ENCODE results near the gene SNTA1. TPM values are rescaled to one million over a fixed set of nuclear protein-coding genes. Genes with fewer than 3 reads are reported as not detected.

SNTA1 gene
- total and polyA plus RNA-seq, 2 of the 8 experiments (the other 6 are each of a cell fraction or from before 2014, with no cell fraction given): 4.5 to 8.0 TPM

GRCh38 chr20:33472868-33473435 is 29.4 kb upstream of the SNTA1 start:
- no peak overlapping the region for H3K4me2 ChIP-seq (ENCODE audit: insufficient read depth in 1 of 2, low read depth in 2 of 2, low read length in 2 of 2)
- 90% methylated on average over 7 of the region's 7 CpGs; no CpG with 5 or more reads in 1 of the 2 experiments for WGBS, 2 experiments (ENCODE audit: extremely low coverage in 1 of 2, insufficient coverage in 1 of 2, insufficient read length in 1 of 2, insufficient replicate concordance in 2 of 2, low coverage in 1 of 2, low lambda C conversion rate in 2 of 2, missing lambda C conversion rate in 1 of 2)
- no peak overlapping the region for H3K18ac ChIP-seq (ENCODE audit: extremely low read depth, low read length)
- H2AFZ ChIP-seq (ENCODE audit: low read length): no peak overlapping the region
- no peak overlapping the region for H3K14ac ChIP-seq (ENCODE audit: insufficient read length)
- H3K79me1 ChIP-seq (ENCODE audit: low read depth, low read length): no peaks in the 10 kb centered on the region
- no peaks in the 10 kb centered on the region for H3K23me2 ChIP-seq (ENCODE audit: low read depth, low read length)
- no peak overlapping the region for H3K4me3 ChIP-seq (ENCODE audit: extremely low read depth in 1 of 4, insufficient read depth in 2 of 4, low read depth in 3 of 4, low read length in 4 of 4)
- H2BK20ac ChIP-seq (ENCODE audit: low read length): peak overlapping the region; percentile 32; the same call in 1 of the 2 replicates
- H2BK5ac ChIP-seq (ENCODE audit: low read depth, low read length): no peak overlapping the region
- peaks cover 3 to 18% (median 10%) of the 10 kb centered on the region in 4 experiments for H3K4me1 ChIP-seq (replicated peaks in 1 of 4; ENCODE audit: control insufficient read depth in 3 of 4, insufficient read depth in 4 of 4, low read length in 3 of 4)
- H3K9me3 ChIP-seq (ENCODE audit: insufficient read depth in 2 of 2, low read depth in 1 of 2, low read length in 1 of 2): no peaks in the 10 kb centered on the region
- no peaks in the 10 kb centered on the region for H3K79me2 ChIP-seq (ENCODE audit: control insufficient read depth in 1 of 2, insufficient read depth in 2 of 2, low read length in 2 of 2)
- ChIA-PET POLR2A (ENCODE audit: partially characterized antibody) (interaction anchor here (0.9 kb wide), 1 partner anchor 180 kb away, joined by 3 read pairs; no protein-coding TSS in a partner anchor), CTCF (ENCODE audit: partially characterized antibody) (interaction anchor here (0.6 to 2.2 kb wide), 6 partner anchors 10 to 195 kb away, joined by 3 to 10 read pairs (median 4); no protein-coding TSS in a partner anchor)
- no peak overlapping the region for H2AK5ac ChIP-seq (ENCODE audit: low read depth, low read length)
- H3K56ac ChIP-seq (replicated peaks; ENCODE audit: insufficient read length, low read depth, low read length): no peak overlapping the region
- no peaks in the 10 kb centered on the region for H3K36me3 ChIP-seq (ENCODE audit: control insufficient read depth in 2 of 4, insufficient read depth in 4 of 4, low read length in 3 of 4)
- H4K91ac ChIP-seq (replicated peaks; ENCODE audit: insufficient read length, low read length): no peak overlapping the region
- no peak overlapping the region for H4K5ac ChIP-seq (ENCODE audit: insufficient read length, low read depth, low read length)
- H2BK15ac ChIP-seq (ENCODE audit: low read length): no peak overlapping the region
- no peaks in the 10 kb centered on the region for H3K27me3 ChIP-seq (replicated peaks in 1 of 4; ENCODE audit: control insufficient read depth in 3 of 4, extremely low read depth in 1 of 4, insufficient read depth in 3 of 4, low read length in 3 of 4)
- no peak overlapping the region for H3K9ac ChIP-seq (replicated peaks in 1 of 4; ENCODE audit: extremely low read depth in 1 of 4, low read depth in 3 of 4, low read length in 3 of 4)
- no peak overlapping the region for H4K8ac ChIP-seq (ENCODE audit: extremely low read depth, insufficient read depth, low read length)
- DNase-seq (ENCODE audit: low read depth in 1 of 2, low spot score in 2 of 2): no peak
- no peak overlapping the region for H2BK120ac ChIP-seq (replicated peaks; ENCODE audit: low read depth, low read length)
- H2BK12ac ChIP-seq (ENCODE audit: low read depth, low read length): no peak overlapping the region
- H3K4ac ChIP-seq (replicated peaks; ENCODE audit: insufficient read length, low read depth, low read length): no peak overlapping the region
- FAIRE-seq: no peak
- no peaks in the 10 kb centered on the region for H4K20me1 ChIP-seq (replicated peaks in 1 of 2; ENCODE audit: control insufficient read depth in 1 of 2, insufficient read depth in 2 of 2, low read length in 2 of 2)
- no peak overlapping the region for H3K27ac ChIP-seq (ENCODE audit: low read depth, low read length)
- no peak overlapping the region for H3K23ac ChIP-seq (ENCODE audit: insufficient read length)
- no peak for TF ChIP-seq PHF8 (conservative IDR thresholded peaks at IDR 0.05; ENCODE audit: low read depth, low read length)
- no peak for TF ChIP-seq POU5F1 (IDR thresholded peaks at IDR 0.05; ENCODE audit: low read depth, low read length)
- TF ChIP-seq EP300 (IDR thresholded peaks at IDR 0.05; ENCODE audit: borderline replicate concordance in 1 of 2, low read depth in 2 of 2, low read length in 2 of 2): no peak
- TF ChIP-seq USF2 (IDR thresholded peaks at IDR 0.05; ENCODE audit: low read length): no peak
- TF ChIP-seq KDM5A (IDR thresholded peaks at IDR 0.05; ENCODE audit: low read length): no peak
- TF ChIP-seq RBBP5 (IDR thresholded peaks at IDR 0.05; ENCODE audit: borderline replicate concordance, low read depth, low read length): no peak
- no peak for TF ChIP-seq SRF (IDR thresholded peaks at IDR 0.05; ENCODE audit: low read depth, low read length)
- no peak for TF ChIP-seq CHD2 (IDR thresholded peaks at IDR 0.05; ENCODE audit: low read length)
- TF ChIP-seq POLR2A (IDR thresholded peaks at IDR 0.05; ENCODE audit: control extremely low read depth in 1 of 2, low read depth in 2 of 2, low read length in 2 of 2): no peak
- TF ChIP-seq SP4 (IDR thresholded peaks at IDR 0.05; ENCODE audit: low read length): no peak

Measured in H1 (cell line).